Endothelial cell of umbilical vein (primary cell): Measurements from ENCODE around the gene FAM13B. TPM values are rescaled to one million over a fixed set of nuclear protein-coding genes. Genes with fewer than 3 reads are reported as not detected.

Experiments
- BruUV-seq: library from RNA; stranded (reverse); fragments of 400-500 nt; replicated peaks from 2 replicates; lab custom pipeline; 2021; lab: Mats Ljungman, UMichigan
- CTCF ChIA-PET: fragments of 300-600, 350-600 bp; sonication (Branson Sonifier 250); formaldehyde crosslinking; loops from one replicate; lab custom pipeline; 2021; ENCODE audit warnings: antibody characterized with exemption, inconsistent platforms; lab: Charles Lee
- POLR2A ChIA-PET: fragments of 300-600, 350-600 bp; sonication (Branson Sonifier 250); formaldehyde crosslinking; loops from one replicate; lab custom pipeline; 2021; ENCODE audit warnings: antibody characterized with exemption, inconsistent platforms; lab: Charles Lee
- DNase-seq: peaks from one replicate; pipeline ENCODE4 v3.0.0-alpha.2; 2011; ENCODE audit warnings: low read depth, low spot score
- FAIRE-seq: peaks from 2 replicates; lab custom pipeline; 2011; peaks lifted over from hg19 to GRCh38; lab: Jason Lieb, UNC
- H2AFZ ChIP-seq: 2 replicates; pipeline ENCODE4 v1.6.0; 2012; ENCODE audit warnings: low read depth, low read length, control low read depth, inconsistent platforms
- H3K27ac ChIP-seq: 2 replicates; pipeline ENCODE4 v1.5.1; 2011; ENCODE audit warnings: low read depth, mild to moderate bottlenecking, control low read depth, low read length, moderate library complexity; ENCODE audit not compliant: insufficient read depth
- H3K27me3 ChIP-seq, 2 experiments: 2 replicates each; pipeline versions ENCODE4 v1.6.0 to v1.6.1; 2011; ENCODE audit warnings: low read length in 2 of 2, mixed read lengths in 1 of 2; ENCODE audit not compliant: control insufficient read depth in 2 of 2, insufficient read depth in 2 of 2
- H3K36me3 ChIP-seq, 2 experiments: 2 replicates in 1 of 2; 3 replicates in 1 of 2; pipeline ENCODE4 v1.5.1; 2011; ENCODE audit warnings: low read length in 2 of 2, mild to moderate bottlenecking in 1 of 2, moderate library complexity in 1 of 2; ENCODE audit not compliant: control insufficient read depth in 2 of 2, insufficient read depth in 2 of 2; ENCODE audit errors: extremely low read depth in 1 of 2
- H3K4me1 ChIP-seq: 3 replicates; pipeline ENCODE4 v1.5.1; 2011; ENCODE audit warnings: mild to moderate bottlenecking, low read length; ENCODE audit not compliant: control insufficient read depth, insufficient read depth; ENCODE audit errors: extremely low read depth
- H3K4me2 ChIP-seq: 2 replicates; pipeline ENCODE4 v1.6.1; 2011; ENCODE audit warnings: low read length, control low read depth, mixed read lengths; ENCODE audit not compliant: insufficient read depth
- H3K4me3 ChIP-seq, 3 experiments: fragments of 200-600 bp in 1 of 3; sonication (generic), shearing (Covaris generic) in 1 of 3; replicated peaks in 1 of 3; 2 replicates each; pipeline ENCODE4 v1.5.1; 2011 to 2016; ENCODE audit warnings: control low read depth in 3 of 3, low read length in 3 of 3, mild to moderate bottlenecking in 2 of 3, inconsistent platforms in 1 of 3, low read depth in 1 of 3, moderate library complexity in 1 of 3; ENCODE audit not compliant: insufficient read depth in 1 of 3
- H3K79me2 ChIP-seq: 2 replicates; pipeline ENCODE4 v1.6.0; 2012; ENCODE audit warnings: low read length, inconsistent platforms; ENCODE audit not compliant: control insufficient read depth, insufficient read depth
- H3K9ac ChIP-seq: replicated peaks from 2 replicates; pipeline ENCODE3; 2011; ENCODE audit warnings: low read length, control low read depth; ENCODE audit not compliant: insufficient read depth; ENCODE audit errors: extremely low read depth
- H3K9me1 ChIP-seq: replicated peaks from 3 replicates; pipeline ENCODE4 v1.6.0; 2011; ENCODE audit warnings: mild to moderate bottlenecking, low read length; ENCODE audit not compliant: control insufficient read depth, insufficient read depth; ENCODE audit errors: extremely low read depth
- H3K9me3 ChIP-seq: replicated peaks from 2 replicates; pipeline ENCODE4 v1.5.1; 2012; ENCODE audit warnings: low read length, inconsistent platforms; ENCODE audit not compliant: control insufficient read depth, insufficient read depth
- H4K20me1 ChIP-seq: replicated peaks from 2 replicates; pipeline ENCODE3; 2011; ENCODE audit warnings: mild to moderate bottlenecking, low read length; ENCODE audit not compliant: control insufficient read depth, insufficient read depth; ENCODE audit errors: extremely low read depth
- EZH2 ChIP-seq: IDR thresholded peaks from 2 replicates; pipeline ENCODE4 v1.6.1; 2012; ENCODE audit warnings: borderline replicate concordance, low read depth, mild to moderate bottlenecking, moderate library complexity, low read length, inconsistent platforms; ENCODE audit not compliant: severe bottlenecking
- FOS ChIP-seq: IDR thresholded peaks from 2 replicates; pipeline ENCODE4 v1.6.1; 2011; ENCODE audit warnings: mild to moderate bottlenecking, low read length, moderate library complexity, borderline replicate concordance; ENCODE audit not compliant: insufficient read depth
- GATA2 ChIP-seq: IDR thresholded peaks from 2 replicates; pipeline ENCODE4 v1.7.0; 2011; ENCODE audit warnings: low read depth, mild to moderate bottlenecking, moderate library complexity, mixed read lengths, low read length; ENCODE audit not compliant: insufficient read length, insufficient read depth
- JUN ChIP-seq: IDR thresholded peaks from 2 replicates; pipeline ENCODE4 v1.6.1; 2011; ENCODE audit warnings: borderline replicate concordance, low read depth; ENCODE audit not compliant: insufficient read length, insufficient read depth
- MYC ChIP-seq: IDR thresholded peaks from one replicate; pipeline ENCODE4 v1.6.1; 2011; ENCODE audit warnings: mild to moderate bottlenecking, low read depth, low read length
- POLR2A ChIP-seq: IDR thresholded peaks from 2 replicates; pipeline ENCODE4 v1.6.1; 2012; ENCODE audit warnings: low read depth, mild to moderate bottlenecking, control low read depth, low read length
- POLR2AphosphoS5 ChIP-seq: IDR thresholded peaks from 2 replicates; pipeline ENCODE4 v1.6.1; 2012; ENCODE audit warnings: low read depth, mild to moderate bottlenecking, control low read depth, low read length, moderate library complexity; ENCODE audit not compliant: insufficient read depth
- dilution Hi-C: fragments of 300-500 bp; cut with MboI; formaldehyde crosslinking; loops from one replicate; pipeline ENCODE4 v1.15.0; 2019; ENCODE audit warnings: low sequenced_read_pairs; ENCODE audit not compliant: extremely low pct_ligation_motif_present
- intact Hi-C: fragments of 100-400 bp; cut with micrococcal nuclease; formaldehyde crosslinking; loops from one replicate; pipeline ENCODE4 v1.10.0; 2022
- polyA plus RNA-seq, 4 experiments: library from polyadenylated mRNA; depleted of rRNA in 3 of 4; stranded (reverse) in 3 of 4; unstranded in 1 of 4; fragments of >200 nt; gene quantifications; 2 replicates each; pipeline versions ENCODE4 v1.2.1 to v1.2.3, GENCODE V29; 2011 to 2012; ENCODE audit warnings: missing spikeins in 1 of 4
- total RNA-seq: library from RNA; stranded (reverse); gene quantifications from 2 replicates; pipeline ENCODE4 v1.2.3, GENCODE V29; 2021
- TF ChIP-seq, protein P1 (sequence below): IDR thresholded peaks from 2 replicates; pipeline ENCODE4 v1.6.1; 2011; ENCODE audit not compliant: insufficient read depth, insufficient read length
- TF ChIP-seq, protein P2 (sequence below), 2 donors: IDR thresholded peaks; 1 replicate in 1 of 2; 2 replicates in 1 of 2; pipeline ENCODE4 v1.5.1; 2011; ENCODE audit warnings: low read length in 2 of 2, mild to moderate bottlenecking in 2 of 2, moderate library complexity in 2 of 2, control low read depth in 1 of 2, inconsistent platforms in 1 of 2, low read depth in 1 of 2; ENCODE audit not compliant: insufficient read depth in 1 of 2; ENCODE audit errors: extremely low read depth in 1 of 2

The FAM13B gene
- total and polyA plus RNA-seq, 2 donors (not counting 3 experiments of a cell fraction or from before 2014, with no cell fraction given), result 8.7 to 25.4 TPM

DNA sequence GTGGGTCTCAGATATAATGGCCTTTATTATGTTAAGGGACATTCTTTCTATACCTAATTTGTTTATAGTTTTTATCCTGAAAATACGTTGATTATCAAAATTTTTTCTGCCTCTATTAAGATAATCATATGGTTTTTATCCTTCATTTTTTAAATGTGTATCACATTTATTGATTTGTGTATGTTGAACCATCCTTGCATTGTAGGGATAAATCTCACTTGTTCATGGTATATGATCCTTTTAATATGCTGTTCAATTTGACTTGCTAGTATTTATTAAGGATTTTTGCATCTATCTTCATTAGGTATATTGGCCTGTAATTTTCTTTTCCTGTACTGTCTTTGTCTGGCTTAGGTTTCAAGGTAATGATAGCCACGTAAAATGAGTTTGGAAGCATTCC lies 118.1 kb downstream of the FAM13B start:
- no peak overlapping the region for H3K9ac ChIP-seq
- H3K4me2 ChIP-seq, result no peak overlapping the region
- H2AFZ ChIP-seq, result no peak overlapping the region
- H3K79me2 ChIP-seq, result no peaks in the 10 kb centered on the region
- no TSS peak for BruUV-seq
- no peak for TF ChIP-seq MYC
- TF ChIP-seq FOS, result no peak
- no peak for TF ChIP-seq POLR2AphosphoS5
- TF ChIP-seq JUN, result no peak
- TF ChIP-seq POLR2A, result no peak
- TF ChIP-seq, protein P1, sequence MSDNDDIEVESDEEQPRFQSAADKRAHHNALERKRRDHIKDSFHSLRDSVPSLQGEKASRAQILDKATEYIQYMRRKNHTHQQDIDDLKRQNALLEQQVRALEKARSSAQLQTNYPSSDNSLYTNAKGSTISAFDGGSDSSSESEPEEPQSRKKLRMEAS, result no peak
- no peak for TF ChIP-seq GATA2
- no peak for TF ChIP-seq EZH2
- TF ChIP-seq, protein P2, sequence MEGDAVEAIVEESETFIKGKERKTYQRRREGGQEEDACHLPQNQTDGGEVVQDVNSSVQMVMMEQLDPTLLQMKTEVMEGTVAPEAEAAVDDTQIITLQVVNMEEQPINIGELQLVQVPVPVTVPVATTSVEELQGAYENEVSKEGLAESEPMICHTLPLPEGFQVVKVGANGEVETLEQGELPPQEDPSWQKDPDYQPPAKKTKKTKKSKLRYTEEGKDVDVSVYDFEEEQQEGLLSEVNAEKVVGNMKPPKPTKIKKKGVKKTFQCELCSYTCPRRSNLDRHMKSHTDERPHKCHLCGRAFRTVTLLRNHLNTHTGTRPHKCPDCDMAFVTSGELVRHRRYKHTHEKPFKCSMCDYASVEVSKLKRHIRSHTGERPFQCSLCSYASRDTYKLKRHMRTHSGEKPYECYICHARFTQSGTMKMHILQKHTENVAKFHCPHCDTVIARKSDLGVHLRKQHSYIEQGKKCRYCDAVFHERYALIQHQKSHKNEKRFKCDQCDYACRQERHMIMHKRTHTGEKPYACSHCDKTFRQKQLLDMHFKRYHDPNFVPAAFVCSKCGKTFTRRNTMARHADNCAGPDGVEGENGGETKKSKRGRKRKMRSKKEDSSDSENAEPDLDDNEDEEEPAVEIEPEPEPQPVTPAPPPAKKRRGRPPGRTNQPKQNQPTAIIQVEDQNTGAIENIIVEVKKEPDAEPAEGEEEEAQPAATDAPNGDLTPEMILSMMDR (IDR thresholded peaks at IDR 0.05; ENCODE audit: extremely low read depth in 1 of 2, insufficient read depth in 1 of 2, low read depth in 1 of 2, low read length in 2 of 2), result no peak
- FAIRE-seq (no peak), DNase-seq (no peak)
- no peak overlapping the region for H3K27ac ChIP-seq
- H3K4me1 ChIP-seq, result no peaks in the 10 kb centered on the region
- no peaks in the 10 kb centered on the region for H3K9me3 ChIP-seq
- H3K4me3 ChIP-seq, result no peak overlapping the region
- intact Hi-C loops (no loop called here), dilution Hi-C loops (no loop called here)
- CTCF ChIA-PET, result no interaction called here
- H3K36me3 ChIP-seq, result no peaks in the 10 kb centered on the region
- no peaks in the 10 kb centered on the region for H4K20me1 ChIP-seq
- H3K27me3 ChIP-seq, result no peaks in the 10 kb centered on the region
- POLR2A ChIA-PET, result no interaction called here
- H3K9me1 ChIP-seq, result no peaks in the 10 kb centered on the region
